Esophagus muscularis mucosa (tissue), 4 donors: ENCODE measurements around the gene POLR2J3. TPM values are rescaled to one million over a fixed set of nuclear protein-coding genes. Genes with fewer than 3 reads are reported as not detected.
"Not testable (repeated sequence)": the region's sequence is repeated elsewhere in the genome, so short reads cannot be mapped to it uniquely, and the experiment has no call there.

Experiments
- DNase-seq: peaks from one replicate; pipeline ENCODE4 v3.0.0-alpha.2; 2017; ENCODE audit errors: extremely low spot score
- H3K27ac ChIP-seq, 4 donors: fragments of 200-600 bp; sonication (generic); replicated peaks in 1 of 4; 1 replicate in 3 of 4; 2 replicates in 1 of 4; pipeline ENCODE4 v1.5.1; 2016 to 2019; ENCODE audit warnings: mild to moderate bottlenecking in 1 of 4
- H3K27me3 ChIP-seq, 4 donors: fragments of 200-600 bp; sonication (generic); one replicate each; pipeline versions ENCODE4 v1.5.1 to v1.6.0; 2016 to 2019
- H3K36me3 ChIP-seq, 4 donors: fragments of 200-600 bp; sonication (generic); one replicate each; pipeline ENCODE4 v1.5.1; 2016 to 2019
- H3K4me1 ChIP-seq, 4 donors: fragments of 200-600 bp; sonication (generic); one replicate each; pipeline ENCODE4 v1.5.1; 2016 to 2019
- H3K4me3 ChIP-seq, 4 donors: fragments of 200-600 bp; sonication (generic); 1 replicate in 2 of 4; 2 replicates in 2 of 4; pipeline ENCODE4 v1.5.1; 2016 to 2019; ENCODE audit warnings: mild to moderate bottlenecking in 4 of 4, moderate library complexity in 1 of 4
- H3K9me3 ChIP-seq, 4 donors: fragments of 200-600 bp; sonication (generic); 1 replicate in 3 of 4; 2 replicates in 1 of 4; pipeline ENCODE4 v1.5.1; 2016 to 2019
- CTCF ChIP-seq, 3 experiments: fragments of 200-600 bp in 2 of 3; fragments of 450-650 bp in 1 of 3; sonication (generic) in 2 of 3; IDR thresholded peaks; one replicate each; pipeline ENCODE4 v1.5.1; 2017 to 2019; ENCODE audit warnings: antibody characterized with exemption in 3 of 3, mild to moderate bottlenecking in 2 of 3, moderate library complexity in 1 of 3
- POLR2AphosphoS5 ChIP-seq, 2 donors: sonication (generic); formaldehyde crosslinking; IDR thresholded peaks; one replicate each; pipeline ENCODE4 v1.6.1; 2017; ENCODE audit warnings: antibody characterized with exemption in 2 of 2
- WGBS: methylation state at CpG from one replicate; pipeline ENCODE4 v1.1.5; 2018; 5-methylcytosine and 5-hydroxymethylcytosine counted together
- intact Hi-C: fragments of 100-400 bp; cut with DNase I; formaldehyde crosslinking; loops from one replicate; pipeline ENCODE4 v1.15.1; 2023
- total RNA-seq, 4 donors: library from RNA; depleted of rRNA; stranded (reverse); fragments of >200 nt; gene quantifications; one replicate each; pipeline versions ENCODE4 v1.1.0 to v1.2.1, GENCODE V29; 2016

The POLR2J3 gene
- total RNA-seq: 10 to 100 TPM in 2 of 4 donors, 1 to 10 TPM in 2; 6.3 to 15.6 (median 11.0) TPM

GRCh38 chr7:102572261-102573239 lies at the start of gene POLR2J3:
Gene POLR2J3 (minus strand): TSS chr7:102572583. CDS start chr7:102572521, 62 bp downstream.
- DNase-seq: peak; percentile 99
- H3K9me3 ChIP-seq, H3K4me1 ChIP-seq, intact Hi-C loops, H3K36me3 ChIP-seq, H3K27me3 ChIP-seq: not testable (repeated sequence)
- peak within 1 kb of the TSS; percentile 71 to 81 (median 74) for H3K4me3 ChIP-seq
- TF ChIP-seq POLR2AphosphoS5 (IDR thresholded peaks at IDR 0.05) (peak in 1 of 2 donors; percentile 70), CTCF (IDR thresholded peaks at IDR 0.05) (peak in 2 of 3 experiments; percentile 52 to 60)
- WGBS: 0% methylated on average over 13 of the region's 64 CpGs
- H3K27ac ChIP-seq: peak within 1 kb of the TSS; percentile 68 to 85 (median 82)

GRCh38 chr7:102618122-102618521 lies 45.7 kb upstream of the POLR2J3 start:
- WGBS: no CpG with 5 or more reads among the region's 8 CpGs
- intact Hi-C loops, H3K27ac ChIP-seq, H3K4me1 ChIP-seq, H3K36me3 ChIP-seq, H3K4me3 ChIP-seq, H3K9me3 ChIP-seq, H3K27me3 ChIP-seq: not testable (repeated sequence)
- peak; percentile 75 for DNase-seq

GRCh38 chr7:102616507-102617125 lies 44.2 kb upstream of the POLR2J3 start, which contains the start of gene RASA4:
Gene RASA4 (minus strand): TSS chr7:102616756. CDS start chr7:102616689, 67 bp downstream.
- H3K27ac ChIP-seq: peak within 1 kb of the TSS in 2 of 4 donors; percentile 62
- peak; percentile 87 for DNase-seq
- WGBS: no CpG with 5 or more reads among the region's 62 CpGs

GRCh38 chr7:102615930-102616329 lies 43.5 kb upstream of the POLR2J3 start:
- H3K27me3 ChIP-seq, H3K36me3 ChIP-seq, H3K27ac ChIP-seq, H3K4me1 ChIP-seq, H3K4me3 ChIP-seq, intact Hi-C loops, DNase-seq, H3K9me3 ChIP-seq: not testable (repeated sequence)
- WGBS: no CpG with 5 or more reads among the region's 10 CpGs

More at GRCh38 chr7:102616507-102617125, 44.2 kb upstream of the POLR2J3 start, which contains the start of gene RASA4:
- intact Hi-C loops, H3K36me3 ChIP-seq, H3K9me3 ChIP-seq, H3K27me3 ChIP-seq, H3K4me1 ChIP-seq: not testable (repeated sequence)
- peak within 1 kb of the TSS; percentile 51 to 64 (median 54) for H3K4me3 ChIP-seq

GRCh38 chr7:102614873-102615272 lies 42.5 kb upstream of the POLR2J3 start:
- not testable (repeated sequence) for H3K27me3 ChIP-seq

GRCh38 chr7:102614346-102614697 lies 41.9 kb upstream of the POLR2J3 start:
- H3K27ac ChIP-seq, H3K4me1 ChIP-seq, H3K36me3 ChIP-seq, H3K4me3 ChIP-seq, H3K27me3 ChIP-seq, intact Hi-C loops, H3K9me3 ChIP-seq, DNase-seq: not testable (repeated sequence)
- WGBS: no CpG with 5 or more reads among the region's 4 CpGs

More at GRCh38 chr7:102614873-102615272, 42.5 kb upstream of the POLR2J3 start:
- H3K4me3 ChIP-seq, intact Hi-C loops, H3K9me3 ChIP-seq, H3K36me3 ChIP-seq, H3K27ac ChIP-seq, DNase-seq, H3K4me1 ChIP-seq: not testable (repeated sequence)
- no CpG with 5 or more reads among the region's 3 CpGs for WGBS

GRCh38 chr7:102613575-102614345 lies 41.4 kb upstream of the POLR2J3 start:
- H3K4me3 ChIP-seq, intact Hi-C loops, H3K4me1 ChIP-seq, DNase-seq, H3K27me3 ChIP-seq, H3K36me3 ChIP-seq, H3K9me3 ChIP-seq: not testable (repeated sequence)
- peak overlapping the region in 1 of 4 donors; percentile 62 for H3K27ac ChIP-seq
- no CpG with 5 or more reads among the region's 15 CpGs for WGBS

GRCh38 chr7:102611675-102612325 lies 39.4 kb upstream of the POLR2J3 start:
- H3K36me3 ChIP-seq, H3K9me3 ChIP-seq, intact Hi-C loops, H3K27me3 ChIP-seq, H3K4me1 ChIP-seq: not testable (repeated sequence)
- Histone ChIP-seq H3K27ac (peak overlapping the region in 3 of 4 donors; percentile 65 to 72 (median 68)), H3K4me3 (peak overlapping the region in 2 of 4 donors; percentile 16 to 18)
- peak; percentile 60 for DNase-seq
- 8% methylated on average over 4 of the region's 10 CpGs for WGBS

- no CpG with 5 or more reads among the region's 30 CpGs for WGBS
- H3K36me3 ChIP-seq, H3K27me3 ChIP-seq, H3K9me3 ChIP-seq, intact Hi-C loops, DNase-seq, H3K27ac ChIP-seq, H3K4me1 ChIP-seq, H3K4me3 ChIP-seq: not testable (repeated sequence)
Measured at GRCh38 chr7:102611013-102611674, 38.8 kb upstream of the POLR2J3 start.

GRCh38 chr7:102610441-102610840 lies 38.1 kb upstream of the POLR2J3 start:
- peak overlapping the region in 2 of 4 donors; percentile 36 to 39 for H3K27ac ChIP-seq
- intact Hi-C loops, H3K27me3 ChIP-seq, H3K9me3 ChIP-seq, H3K4me1 ChIP-seq, H3K4me3 ChIP-seq, DNase-seq, H3K36me3 ChIP-seq: not testable (repeated sequence)
- 40% methylated on average over 2 of the region's 7 CpGs for WGBS
